ENCODE results near the gene SPINK6. TPM values are rescaled to one million over a fixed set of nuclear protein-coding genes. Genes with fewer than 3 reads are reported as not detected.

SPINK6 gene, protein sequence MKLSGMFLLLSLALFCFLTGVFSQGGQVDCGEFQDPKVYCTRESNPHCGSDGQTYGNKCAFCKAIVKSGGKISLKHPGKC
- 0.52 to 1.7 TPM (median 0.65 TPM) in 3 of 5 replicates, not detected in the others for total RNA-seq (2022; extraction: Qiagen RNA extraction; ENCODE audit: low read depth)

DNA sequence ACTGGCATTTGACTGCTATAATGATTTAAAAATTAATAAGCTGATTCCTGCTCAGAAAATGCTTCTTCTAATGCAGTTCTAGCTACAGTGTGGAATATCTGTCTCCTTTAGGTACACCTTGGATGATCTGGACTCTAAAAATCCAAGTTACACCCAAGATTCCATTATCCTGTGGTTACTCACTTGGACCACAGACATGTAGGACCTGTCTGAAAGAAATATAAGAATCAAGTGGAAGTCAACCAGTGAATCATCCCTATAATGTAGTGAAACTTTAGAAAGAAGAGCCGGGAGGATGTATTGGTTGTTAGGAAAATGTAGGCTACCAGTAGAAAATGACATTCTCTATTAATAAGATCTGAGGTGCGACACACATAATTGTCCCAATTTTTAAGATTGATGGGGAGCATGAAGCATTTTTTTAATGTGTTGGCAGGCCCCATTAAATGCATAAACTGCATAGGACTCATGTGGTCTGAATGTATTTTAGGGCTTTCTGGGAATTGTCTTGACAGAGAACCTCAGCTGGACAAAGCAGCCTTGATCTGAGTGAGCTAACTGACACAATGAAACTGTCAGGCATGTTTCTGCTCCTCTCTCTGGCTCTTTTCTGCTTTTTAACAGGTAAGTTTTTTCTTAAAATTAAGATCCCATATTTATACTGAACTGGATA, at the start of gene SPINK6:
TSS of gene SPINK6 (plus strand) at position 512 of the 673 bp plus-strand sequence. CDS start at position 567, 55 bp downstream.

DNA sequence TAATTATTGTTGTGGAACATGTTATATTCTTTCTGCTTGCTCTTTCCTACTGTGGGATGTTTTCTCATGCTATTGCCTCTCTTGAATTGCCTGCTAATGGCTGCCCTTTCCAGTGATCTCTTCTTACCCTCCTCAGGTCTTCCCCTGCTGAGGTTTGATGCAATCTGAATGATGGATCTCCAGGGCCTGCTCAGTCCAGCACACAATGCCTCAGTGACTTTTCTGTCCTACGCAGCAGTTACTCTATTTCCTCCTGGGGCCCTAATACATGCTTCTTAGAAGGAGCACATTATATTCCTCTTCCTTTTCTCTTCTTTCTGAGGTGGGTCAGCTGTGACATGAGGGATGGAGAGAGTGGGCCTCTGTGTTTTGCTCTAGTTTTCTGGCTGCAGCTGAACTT, 34.6 kb upstream of the SPINK6 start, which contains the start of gene SPINK14:
TSS of gene SPINK14 (plus strand) at position 301 of the 400 bp plus-strand sequence. CDS start 1,187 bp downstream, outside the sequence.

DNA sequence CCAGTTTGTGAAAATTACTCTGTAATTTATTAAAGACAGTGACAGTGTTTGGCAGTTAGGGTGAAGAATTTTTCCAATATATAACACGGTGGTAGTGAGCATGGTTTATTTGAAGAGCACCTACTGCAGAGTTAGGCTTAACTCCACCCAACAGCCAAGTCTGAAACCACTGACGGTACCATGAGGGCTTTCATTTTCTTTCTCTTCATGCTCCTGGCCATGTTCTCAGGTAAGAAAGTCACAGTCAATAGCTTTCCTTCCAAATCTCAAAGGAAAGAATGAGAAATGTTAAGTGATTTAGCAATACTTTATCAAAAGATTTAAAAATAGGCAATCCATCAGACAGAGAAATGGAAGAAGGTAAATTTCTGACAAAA, 35.6 kb downstream of the SPINK6 start, which contains the start of gene MARCOL:
TSS of gene MARCOL (plus strand) at position 108 of the 377 bp plus-strand sequence. CDS start at position 181, 73 bp downstream.

Other genes with a start within 250 kb of the SPINK6 start
- gene SPINK5, start 139.1 kb upstream of the SPINK6 start, total RNA-seq (2022; extraction: Qiagen RNA extraction; ENCODE audit: low read depth), result not detected in 5 replicates
- gene SPINK14, start 34.5 kb upstream of the SPINK6 start, total RNA-seq (2022; extraction: Qiagen RNA extraction; ENCODE audit: low read depth), result not detected in 5 replicates
- not detected in 5 replicates for gene MARCOL, start 35.5 kb downstream of the SPINK6 start, total RNA-seq (2022; extraction: Qiagen RNA extraction; ENCODE audit: low read depth)
- not detected in 5 replicates for gene SPINK13, start 65.8 kb downstream of the SPINK6 start, total RNA-seq (2022; extraction: Qiagen RNA extraction; ENCODE audit: low read depth)
- not detected in 5 replicates for gene SPINK7, start 109.4 kb downstream of the SPINK6 start, total RNA-seq (2022; extraction: Qiagen RNA extraction; ENCODE audit: low read depth)
- not detected in 5 replicates for gene SPINK9, start 132.5 kb downstream of the SPINK6 start, total RNA-seq (2022; extraction: Qiagen RNA extraction; ENCODE audit: low read depth)
- 14.7 to 20.6 TPM (median 20.4 TPM) in 5 replicates for gene FBXO38, start 180.9 kb downstream of the SPINK6 start, total RNA-seq (2022; extraction: Qiagen RNA extraction; ENCODE audit: low read depth)

Data from A549 treated with ZK216348 at 1 μM for 4 hours (cell line).